HepG2 (cell line): ENCODE results near the gene GPT2. TPM values are rescaled to one million over a fixed set of nuclear protein-coding genes. Genes with fewer than 3 reads are reported as not detected.
A peak's percentile ranks its signal among the peaks of the same experiment; 100 is the strongest.

Experiments
- AHDC1 ChIP-seq: sonication (generic); formaldehyde crosslinking; IDR thresholded peaks from 2 replicates; pipeline ENCODE4 v1.5.1; 2020; ENCODE audit warnings: mild to moderate bottlenecking, missing genetic modification reagents, borderline replicate concordance
- BATF2 ChIP-seq: sonication (generic); formaldehyde crosslinking; IDR thresholded peaks from 2 replicates; pipeline ENCODE4 v1.8.0; 2022; ENCODE audit warnings: mild to moderate bottlenecking, missing genetic modification reagents, moderate library complexity
- CHD4 ChIP-seq: fragments of 200-600 bp; sonication (generic); IDR thresholded peaks from 2 replicates; pipeline ENCODE4 v1.7.0; 2017; ENCODE audit warnings: mild to moderate bottlenecking, low read length, borderline replicate concordance
- FOXJ3 ChIP-seq: sonication (generic); formaldehyde crosslinking; IDR thresholded peaks from 2 replicates; pipeline ENCODE4 v1.4.0; 2020; ENCODE audit warnings: missing genetic modification reagents, mild to moderate bottlenecking, borderline replicate concordance
- HDAC6 ChIP-seq: fragments of 200-600 bp; sonication (generic); IDR thresholded peaks from 2 replicates; pipeline ENCODE4 v1.7.0; 2017; ENCODE audit warnings: mild to moderate bottlenecking, antibody characterized with exemption, low read length, low read depth
- IRF9 ChIP-seq: sonication (generic); formaldehyde crosslinking; IDR thresholded peaks from 2 replicates; pipeline ENCODE4 v1.8.0; 2022; ENCODE audit warnings: missing genetic modification reagents, mild to moderate bottlenecking, borderline replicate concordance
- MAZ ChIP-seq, 2 experiments: sonication (generic) in 1 of 2; formaldehyde crosslinking in 1 of 2; IDR thresholded peaks; 2 replicates each; pipeline versions ENCODE4 v1.5.0 to v1.6.1; 2012 to 2020; ENCODE audit warnings: low read depth in 2 of 2, mild to moderate bottlenecking in 2 of 2, borderline replicate concordance in 1 of 2, improper control_type of control experiment in 1 of 2, low read length in 1 of 2, missing genetic modification reagents in 1 of 2, moderate library complexity in 1 of 2
- MLXIP ChIP-seq: sonication (generic); formaldehyde crosslinking; IDR thresholded peaks from 2 replicates; pipeline ENCODE4 v1.9.0; 2021; ENCODE audit warnings: missing genetic modification reagents, borderline replicate concordance
- NR3C1 ChIP-seq: sonication (generic); formaldehyde crosslinking; IDR thresholded peaks from 2 replicates; pipeline ENCODE4 v1.4.0; 2020; ENCODE audit warnings: missing genetic modification reagents
- SIX4 ChIP-seq: sonication (generic); formaldehyde crosslinking; IDR thresholded peaks from 2 replicates; pipeline ENCODE4 v1.4.0; 2020; ENCODE audit warnings: missing genetic modification reagents
- ZBTB7B ChIP-seq: sonication (generic); formaldehyde crosslinking; IDR thresholded peaks from 2 replicates; pipeline ENCODE4 v1.4.0; 2020; ENCODE audit warnings: missing genetic modification reagents
- ZNF546 ChIP-seq: sonication (generic); formaldehyde crosslinking; conservative IDR thresholded peaks from 2 replicates; pipeline ENCODE4 v1.8.1; 2023; ENCODE audit warnings: mild to moderate bottlenecking, missing genetic modification reagents
- ZNF569 ChIP-seq: sonication (generic); formaldehyde crosslinking; IDR thresholded peaks from 2 replicates; pipeline ENCODE4 v1.5.0; 2020; ENCODE audit warnings: mild to moderate bottlenecking, missing genetic modification reagents, moderate library complexity, borderline replicate concordance
- ZNF788 ChIP-seq: sonication (generic); formaldehyde crosslinking; IDR thresholded peaks from 2 replicates; pipeline ENCODE4 v1.5.0; 2020; ENCODE audit warnings: mild to moderate bottlenecking, missing genetic modification reagents, borderline replicate concordance
- polyA plus RNA-seq, 8 experiments: library from polyadenylated mRNA; depleted of rRNA in 3 of 8; stranded (reverse) in 7 of 8; unstranded in 1 of 8; fragments of >200 nt; fragmentation: Illumina TruSeq in 4 of 8; extraction: Trizol in 4 of 8; gene quantifications; 2 replicates each; pipeline versions ENCODE4 v1.2.1 to v1.2.3, GENCODE V29; 2011 to 2016; ENCODE audit warnings: low read depth in 4 of 8, missing spikeins in 1 of 8, mixed read lengths in 1 of 8; ENCODE audit not compliant: insufficient read depth in 1 of 8
- total RNA-seq, 5 experiments: library from RNA; depleted of rRNA; stranded (reverse); fragments of >200 nt; fragmentation: Illumina TruSeq; extraction: Trizol; gene quantifications; 2 replicates each; pipeline ENCODE4 v1.2.3, GENCODE V29; 2016; ENCODE audit warnings: low read depth in 1 of 5
- TF ChIP-seq, protein P1 (sequence below): sonication (generic); formaldehyde crosslinking; conservative IDR thresholded peaks from 2 replicates; pipeline ENCODE4 v1.8.0; 2022; ENCODE audit warnings: mild to moderate bottlenecking, moderate library complexity, missing genetic modification reagents

GPT2 gene
- total and polyA plus RNA-seq, 2 of the 13 experiments (the other 11 are each of a cell fraction or from before 2014, with no cell fraction given) = 138 to 267 TPM

GRCh38 chr16:46948548-46949166 lies 64.5 kb downstream of the GPT2 start (continued):
- peak; percentile 45; the same call in 1 of the 2 replicates for TF ChIP-seq AHDC1 (CRISPR knock-in tag)
- peak; percentile 23; the same call in 1 of the 2 replicates for TF ChIP-seq ZBTB7B (CRISPR knock-in tag)
- no peak for TF ChIP-seq MAZ (IDR thresholded peaks at IDR 0.05; ENCODE audit: borderline replicate concordance, low read depth, low read length)
- TF ChIP-seq MAZ (CRISPR knock-in tag; IDR thresholded peaks at IDR 0.05; ENCODE audit: low read depth) = no peak
- no peak for TF ChIP-seq CHD4
- no peak for TF ChIP-seq NR3C1 (CRISPR knock-in tag)
- no peak for TF ChIP-seq ZNF569
- TF ChIP-seq IRF9 (CRISPR knock-in tag) = 0 out of 2 replicates have a peak, but pooled peaks have one; percentile 7
- TF ChIP-seq FOXJ3 = peak; percentile 50; the same call in 1 of the 2 replicates
- no peak for TF ChIP-seq ZNF788 (CRISPR knock-in tag)
- TF ChIP-seq HDAC6 = no peak
- TF ChIP-seq BATF2 (CRISPR knock-in tag) = no peak
- TF ChIP-seq, protein P1, sequence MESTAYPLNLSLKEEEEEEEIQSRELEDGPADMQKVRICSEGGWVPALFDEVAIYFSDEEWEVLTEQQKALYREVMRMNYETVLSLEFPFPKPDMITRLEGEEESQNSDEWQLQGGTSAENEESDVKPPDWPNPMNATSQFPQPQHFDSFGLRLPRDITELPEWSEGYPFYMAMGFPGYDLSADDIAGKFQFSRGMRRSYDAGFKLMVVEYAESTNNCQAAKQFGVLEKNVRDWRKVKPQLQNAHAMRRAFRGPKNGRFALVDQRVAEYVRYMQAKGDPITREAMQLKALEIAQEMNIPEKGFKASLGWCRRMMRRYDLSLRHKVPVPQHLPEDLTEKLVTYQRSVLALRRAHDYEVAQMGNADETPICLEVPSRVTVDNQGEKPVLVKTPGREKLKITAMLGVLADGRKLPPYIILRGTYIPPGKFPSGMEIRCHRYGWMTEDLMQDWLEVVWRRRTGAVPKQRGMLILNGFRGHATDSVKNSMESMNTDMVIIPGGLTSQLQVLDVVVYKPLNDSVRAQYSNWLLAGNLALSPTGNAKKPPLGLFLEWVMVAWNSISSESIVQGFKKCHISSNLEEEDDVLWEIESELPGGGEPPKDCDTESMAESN (CRISPR knock-in tag) = no peak
- no peak; the same call in 1 of the 2 replicates for TF ChIP-seq SIX4 (CRISPR knock-in tag)
- no peak for TF ChIP-seq MLXIP
- TF ChIP-seq ZNF546 (CRISPR knock-in tag) = no peak
